HK-2 (cell line): Measurements from ENCODE around the gene EFNB1.

Experiments used
- DNase-seq: peaks from one replicate; pipeline ENCODE4 v3.0.0-alpha.2; 2018; ENCODE audit not compliant: unreplicated experiment

Gene EFNB1

DNA sequence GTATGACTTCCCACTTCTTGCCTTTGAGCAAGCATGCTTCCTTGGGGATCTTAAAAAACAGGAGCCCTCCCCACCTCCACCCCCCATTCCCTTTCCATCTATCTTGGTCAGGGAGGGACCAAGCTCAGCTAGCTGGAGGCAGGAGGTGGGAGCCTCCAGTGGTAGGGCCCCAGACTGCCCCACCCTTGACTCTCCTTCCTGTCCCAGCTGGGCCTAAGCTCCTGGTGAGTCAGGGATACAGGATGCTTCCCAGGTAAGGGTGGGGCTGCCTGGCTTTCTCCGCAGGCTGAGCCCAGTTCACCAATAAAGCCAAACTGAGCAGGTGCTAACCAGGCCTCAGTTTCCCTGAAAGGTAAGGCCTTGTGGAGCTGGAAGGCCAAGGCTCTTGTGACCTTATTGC lies 15.2 kb downstream of the EFNB1 start:
- no peak for DNase-seq

DNA sequence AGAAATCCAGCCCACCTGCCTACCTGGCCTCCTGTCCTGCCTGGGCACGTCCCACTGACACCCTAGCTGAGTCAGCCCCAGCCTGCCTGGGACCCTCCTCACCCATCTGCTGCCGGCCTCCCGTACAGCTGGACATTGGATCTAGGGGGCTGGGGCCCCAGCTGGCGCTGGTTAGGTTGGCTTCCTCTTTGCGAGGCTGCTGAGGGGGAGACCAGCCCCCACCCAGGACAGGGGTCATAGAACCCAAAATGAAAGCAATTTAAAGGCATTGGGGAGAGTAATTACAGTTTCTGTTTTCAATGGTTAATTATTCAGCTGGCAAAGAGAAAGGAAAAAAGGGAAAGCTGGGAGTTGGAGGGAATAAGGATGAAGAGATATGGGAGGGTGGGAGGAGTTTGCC lies 15.8 kb downstream of the EFNB1 start:
- DNase-seq = no peak

DNA sequence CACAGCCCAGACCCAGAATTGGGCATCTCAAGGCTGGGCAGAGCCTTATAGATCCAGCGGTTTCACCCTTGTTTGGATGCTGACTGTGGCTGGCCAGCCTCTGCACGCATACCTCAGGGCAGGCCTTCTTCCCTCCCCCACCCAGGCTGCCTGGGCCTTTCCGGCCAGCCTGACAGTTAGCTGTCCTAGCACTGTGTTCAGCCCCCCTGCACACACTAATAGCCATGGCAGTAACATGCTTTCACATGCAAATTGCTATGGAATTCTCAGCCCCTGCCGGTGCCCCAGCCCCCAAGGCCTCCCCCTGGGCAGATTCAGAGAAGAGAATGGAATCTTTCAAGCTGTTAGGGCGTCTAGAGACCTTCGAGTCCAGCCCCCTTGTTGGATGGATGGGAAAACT lies 17.7 kb downstream of the EFNB1 start:
- no peak for DNase-seq

DNA sequence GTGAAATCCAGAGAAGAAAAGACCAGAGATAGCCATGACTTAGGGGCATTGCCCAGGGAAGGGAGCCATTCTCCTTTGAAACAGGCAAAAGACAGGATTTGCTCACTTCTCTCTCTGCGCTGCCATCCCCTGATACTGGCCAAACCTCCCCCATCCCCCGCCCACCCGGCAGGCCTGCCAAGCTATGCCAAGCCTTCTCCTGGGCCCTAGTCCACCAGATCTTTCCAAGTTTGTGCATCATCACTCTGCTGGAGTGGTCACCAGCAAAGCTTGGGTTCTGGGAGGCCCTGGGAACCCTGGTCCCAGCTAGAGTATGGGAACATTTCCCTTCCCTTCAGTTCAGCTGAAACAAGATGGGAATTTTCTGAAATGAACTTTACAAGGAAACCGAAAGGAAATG lies 18.4 kb downstream of the EFNB1 start:
- DNase-seq = no peak

DNA sequence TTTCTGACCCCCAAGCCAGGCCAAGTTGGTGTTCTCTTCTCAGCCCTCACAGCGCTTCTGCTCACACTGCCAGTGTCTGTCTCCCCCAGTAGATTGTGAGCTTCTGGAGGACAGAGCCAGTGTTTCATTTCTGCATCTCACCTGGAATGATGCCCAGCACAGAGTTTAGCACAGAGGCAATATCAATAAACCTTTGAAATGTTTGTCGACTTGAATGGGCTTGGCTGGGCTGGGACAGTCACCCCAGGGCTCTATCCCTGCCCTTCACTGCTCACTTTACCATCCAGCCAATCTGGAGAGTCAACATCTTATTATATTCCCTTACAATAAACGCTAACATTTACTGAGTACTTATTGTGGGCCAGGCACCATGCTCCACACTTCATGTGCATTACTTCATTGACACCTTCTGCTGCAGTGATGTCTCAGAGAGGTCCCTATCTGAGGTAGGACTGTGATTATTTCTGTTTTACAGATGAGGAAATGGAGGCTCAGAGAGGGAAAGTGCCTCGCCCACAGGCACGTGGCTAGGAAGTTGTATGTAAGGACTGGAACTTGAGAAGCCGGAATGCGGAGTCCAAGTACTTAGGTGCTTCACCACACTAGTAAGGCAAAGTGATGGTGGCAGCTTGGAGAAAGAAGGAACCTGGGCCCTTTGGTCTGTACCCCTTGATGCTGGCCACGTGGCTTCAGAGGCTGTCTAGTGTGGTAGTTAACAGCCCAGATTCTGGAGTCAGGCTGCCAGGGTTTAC lies 19.5 kb downstream of the EFNB1 start:
- DNase-seq = no peak

DNA sequence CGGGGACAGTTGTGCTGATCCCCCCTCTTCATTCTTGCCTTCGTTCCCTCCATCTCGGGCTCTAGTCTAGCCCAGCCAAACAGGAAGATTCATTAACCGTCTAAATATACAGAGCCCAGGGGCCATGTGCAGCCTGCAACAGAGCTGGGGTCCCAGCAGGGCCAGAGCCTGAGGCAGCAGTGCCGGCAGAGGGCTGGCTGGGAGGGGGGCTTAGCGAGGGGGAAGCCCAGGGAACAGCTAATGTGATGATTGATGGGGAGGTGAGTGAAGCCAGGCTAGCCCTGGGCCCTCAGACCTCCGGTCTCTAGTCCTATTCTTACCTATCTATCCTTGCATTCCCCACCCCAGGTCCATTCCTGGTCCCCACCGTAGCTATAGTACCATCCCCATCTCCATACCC lies 22.3 kb downstream of the EFNB1 start:
- DNase-seq = no peak

DNA sequence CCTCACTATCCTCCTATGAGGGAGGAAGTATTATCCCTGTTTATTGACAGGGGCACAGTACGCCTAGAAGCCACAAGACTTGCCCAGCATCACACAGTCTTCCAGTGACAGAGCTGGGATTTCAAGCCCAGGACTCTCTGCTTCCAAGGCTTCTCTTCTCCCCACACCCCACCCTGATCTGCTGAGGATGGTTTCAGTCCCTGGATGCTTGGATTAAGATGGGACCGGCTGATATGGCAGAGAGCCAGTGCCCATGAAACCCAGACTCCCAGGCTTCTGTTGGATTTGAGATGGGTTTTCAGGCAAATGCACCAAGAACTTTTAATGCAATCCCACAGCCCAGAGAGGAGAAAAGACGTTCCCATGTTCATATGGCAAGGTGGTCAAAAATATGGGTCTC lies 23.2 kb downstream of the EFNB1 start:
- no peak for DNase-seq

DNA sequence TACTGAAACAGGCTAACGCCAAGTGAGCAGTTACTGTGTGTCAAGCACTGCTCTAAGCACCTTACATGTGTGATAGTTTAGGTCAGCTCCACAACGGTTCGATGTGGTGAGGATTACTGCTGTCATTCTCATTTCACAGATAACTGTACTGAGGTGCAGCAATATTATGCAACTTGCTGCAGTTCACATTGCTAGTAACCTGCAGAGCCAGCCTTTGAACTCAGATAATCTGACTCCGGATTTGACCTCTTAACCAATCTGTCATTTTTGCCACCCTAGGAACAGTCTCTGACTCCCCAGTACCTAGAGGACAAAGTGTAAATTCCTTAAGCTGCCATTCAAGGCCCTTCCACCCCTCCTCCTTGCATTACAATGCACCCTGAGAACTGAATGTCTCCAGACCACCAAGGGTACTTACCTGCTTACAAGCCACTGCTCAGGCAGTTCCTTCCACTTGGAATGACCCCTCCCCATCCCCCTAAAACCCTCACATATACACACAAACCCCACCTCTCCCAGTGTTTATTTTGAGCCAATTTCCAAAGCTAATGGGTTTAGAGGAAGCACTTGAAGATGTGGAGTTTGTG lies 24.9 kb downstream of the EFNB1 start:
- no peak for DNase-seq

DNA sequence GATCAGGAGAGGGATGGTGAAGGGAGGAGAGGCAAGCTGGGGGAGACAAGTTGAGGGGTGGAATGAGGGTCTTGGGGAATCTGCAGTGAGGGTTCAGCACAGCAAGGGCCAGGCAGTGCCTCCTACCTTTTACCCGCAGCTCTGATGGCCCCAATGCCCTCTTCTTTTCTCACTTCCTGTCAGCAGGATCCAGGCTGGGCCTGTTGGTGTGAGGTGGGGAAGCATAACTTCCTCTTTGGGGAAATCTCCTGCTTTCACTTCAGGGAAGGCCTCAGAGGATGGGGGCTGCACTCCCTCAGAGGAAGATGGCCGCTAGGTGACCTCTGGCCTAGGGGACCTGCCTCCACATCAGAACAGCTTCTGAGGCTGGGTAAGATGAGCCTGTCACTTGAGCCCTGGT lies 36.5 kb downstream of the EFNB1 start:
- DNase-seq = no peak

DNA sequence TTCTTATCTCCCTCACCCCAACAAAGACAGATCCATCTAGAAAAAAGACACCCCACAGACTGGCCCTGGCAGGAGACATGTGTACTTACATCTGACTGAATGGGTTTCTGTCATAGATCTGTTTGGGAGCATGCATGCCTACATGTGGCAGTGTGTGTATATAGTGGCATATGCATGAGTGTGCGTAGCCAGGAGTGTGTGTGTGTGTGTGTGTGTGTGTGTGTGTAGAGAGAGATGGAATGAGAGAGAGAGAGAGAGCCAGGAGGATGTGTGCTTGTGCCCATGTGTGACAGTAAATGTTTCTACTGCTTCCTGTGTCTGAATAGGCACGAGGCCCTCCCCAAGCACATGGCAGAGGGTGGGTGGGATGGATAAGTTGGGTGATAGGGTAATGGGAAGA lies 37.1 kb downstream of the EFNB1 start:
- DNase-seq = no peak

DNA sequence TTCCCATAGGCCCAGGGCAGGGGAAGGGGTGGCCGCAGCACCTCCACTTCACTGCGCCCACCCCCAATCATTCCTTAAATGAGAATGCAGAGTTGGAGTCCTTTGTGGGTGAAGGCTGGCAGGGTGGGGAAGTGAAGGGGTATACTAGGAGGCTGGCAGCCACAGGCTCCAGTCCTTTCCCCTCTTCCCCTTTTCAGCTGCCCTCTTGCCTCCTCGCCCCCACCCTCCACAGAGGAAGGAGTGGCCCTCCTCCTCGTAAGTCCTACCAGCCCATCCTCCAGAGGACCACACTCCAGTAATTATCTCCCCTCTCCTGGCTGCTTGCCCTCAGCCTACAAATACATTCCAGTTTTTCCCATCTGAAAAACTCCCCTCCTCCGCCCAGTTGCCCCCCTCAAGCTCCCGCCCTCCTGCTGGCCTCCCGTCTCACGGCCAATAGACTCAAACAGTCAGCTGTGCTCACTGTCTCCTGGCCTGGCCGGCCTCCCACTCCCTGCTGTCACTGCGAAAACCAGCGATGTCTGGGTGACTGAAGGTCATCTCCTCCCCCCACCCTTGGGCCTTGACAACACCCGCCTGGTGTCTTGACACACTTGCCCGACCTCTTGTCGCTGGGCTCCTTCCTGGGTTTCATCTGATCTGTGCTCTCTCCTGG lies 38.8 kb downstream of the EFNB1 start:
- no peak for DNase-seq

DNA sequence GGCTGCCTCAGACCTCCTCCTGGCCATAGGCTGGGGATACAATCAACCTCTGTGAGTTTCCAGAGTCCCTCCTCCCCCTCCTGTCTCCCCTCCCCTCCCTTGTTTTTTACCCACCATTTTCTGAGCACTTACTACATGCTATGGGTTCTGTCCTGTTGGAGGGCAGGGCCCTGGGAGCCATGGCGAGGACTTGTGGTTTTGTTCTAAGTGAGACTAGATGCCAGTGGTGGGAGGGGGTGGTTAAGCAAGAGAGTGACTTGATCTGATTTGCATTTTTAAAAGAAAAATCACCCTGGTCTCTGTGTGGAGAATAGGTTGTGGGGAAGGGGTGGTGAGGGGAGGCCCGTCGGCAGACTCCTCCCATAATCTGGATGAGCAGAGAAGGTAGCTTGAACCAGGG lies 39.5 kb downstream of the EFNB1 start:
- DNase-seq = no peak

DNA sequence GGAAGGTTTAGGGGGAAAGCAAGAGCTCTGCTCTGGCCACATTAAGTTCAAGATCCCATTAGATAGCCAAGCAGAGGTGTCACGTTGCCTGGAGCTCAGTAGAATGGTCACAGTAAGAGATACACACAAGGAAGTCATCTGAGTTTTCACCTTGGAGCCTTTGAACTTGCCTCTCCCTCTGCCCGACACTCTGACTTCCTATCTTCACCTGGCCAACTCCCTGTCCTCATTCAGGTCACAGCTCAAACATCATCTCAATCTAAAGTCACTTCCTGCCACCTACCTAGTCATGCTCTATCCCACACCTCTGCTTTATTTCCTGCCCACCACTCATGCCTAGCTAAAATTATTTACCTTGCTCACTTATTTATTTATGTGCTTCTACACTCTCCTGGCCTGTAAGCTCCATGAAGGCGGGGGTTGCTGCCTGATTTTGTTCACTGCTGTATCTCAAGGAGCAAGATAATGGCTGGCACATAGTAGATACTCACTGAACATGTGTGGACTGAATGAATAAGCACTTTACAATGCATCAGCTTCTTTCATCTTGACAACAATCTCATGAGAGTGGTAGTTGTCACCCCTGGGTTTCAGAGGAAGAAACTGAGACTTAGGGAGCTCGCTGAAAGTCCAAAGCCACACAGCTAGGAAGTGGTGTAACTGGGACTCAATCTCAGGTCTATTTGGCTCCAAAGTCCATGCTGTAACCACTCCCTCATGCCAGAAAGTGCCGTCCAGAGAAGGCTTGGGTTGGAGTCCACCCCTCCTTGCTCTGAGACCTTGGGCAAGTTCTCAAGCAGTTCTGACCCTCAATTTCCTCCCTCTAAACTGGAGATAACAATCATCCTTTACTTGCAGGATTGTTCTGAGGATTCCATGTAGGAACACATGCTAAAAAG lies 40.3 kb downstream of the EFNB1 start:
- no peak for DNase-seq

DNA sequence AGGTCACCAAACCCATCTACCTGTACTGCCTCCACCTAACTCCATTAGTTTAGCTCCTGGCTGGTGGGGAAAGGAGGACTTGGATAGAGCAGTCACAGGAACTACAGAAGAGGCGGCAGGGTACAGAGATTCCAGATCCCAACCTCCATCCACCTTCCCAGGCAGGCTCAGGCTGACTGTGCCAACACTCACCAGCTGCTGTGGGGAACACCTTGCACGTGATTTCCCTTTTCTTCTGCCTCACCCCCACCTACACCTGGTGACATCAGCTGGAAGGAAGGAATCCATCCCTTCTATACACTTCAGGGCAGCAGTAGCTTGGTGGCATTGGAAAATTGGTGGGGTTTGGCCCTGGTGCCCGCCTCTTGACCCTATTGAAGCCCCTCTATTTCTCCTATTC lies 41.5 kb downstream of the EFNB1 start:
- DNase-seq = no peak

DNA sequence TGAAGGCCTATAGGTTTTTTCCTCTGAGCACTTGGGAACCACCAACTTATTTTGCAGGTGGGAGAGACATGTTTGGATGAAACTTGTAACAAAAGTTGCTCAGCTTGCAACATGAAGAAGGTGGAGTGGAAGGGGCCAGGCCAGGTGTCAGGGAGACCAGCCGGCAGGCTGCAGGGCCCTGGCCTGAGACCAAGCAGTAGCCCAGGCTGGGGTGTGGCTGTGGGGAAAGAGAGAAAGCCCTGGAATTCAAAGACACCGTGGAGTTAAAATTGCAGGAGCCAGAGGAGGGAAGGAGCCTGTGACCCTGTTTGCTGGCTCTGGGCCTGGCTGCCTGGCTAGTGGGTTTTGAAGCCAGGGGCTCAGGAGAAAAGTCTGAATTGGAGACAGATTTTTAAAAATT lies 43.4 kb downstream of the EFNB1 start:
- DNase-seq = no peak

DNA sequence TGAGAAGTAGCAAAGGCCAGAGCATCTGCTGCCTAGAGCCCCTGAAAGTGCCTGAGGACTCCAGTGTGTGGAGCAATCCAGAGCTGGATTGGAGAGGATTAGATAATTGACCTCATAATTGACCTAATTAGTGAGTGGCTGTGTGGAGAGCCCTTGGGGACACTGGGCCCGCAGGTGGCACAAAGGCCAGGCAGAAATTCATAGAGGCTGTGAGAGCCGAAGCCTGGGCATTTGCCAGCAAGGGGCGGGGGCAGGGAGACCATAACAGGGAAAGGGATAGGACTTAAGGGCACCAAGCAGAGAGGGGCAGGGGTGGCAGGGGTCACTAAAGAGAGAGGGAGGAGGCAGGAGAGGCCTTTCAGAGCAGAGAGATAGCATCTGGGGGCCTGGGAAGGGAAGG lies 45.3 kb downstream of the EFNB1 start:
- no peak for DNase-seq

DNA sequence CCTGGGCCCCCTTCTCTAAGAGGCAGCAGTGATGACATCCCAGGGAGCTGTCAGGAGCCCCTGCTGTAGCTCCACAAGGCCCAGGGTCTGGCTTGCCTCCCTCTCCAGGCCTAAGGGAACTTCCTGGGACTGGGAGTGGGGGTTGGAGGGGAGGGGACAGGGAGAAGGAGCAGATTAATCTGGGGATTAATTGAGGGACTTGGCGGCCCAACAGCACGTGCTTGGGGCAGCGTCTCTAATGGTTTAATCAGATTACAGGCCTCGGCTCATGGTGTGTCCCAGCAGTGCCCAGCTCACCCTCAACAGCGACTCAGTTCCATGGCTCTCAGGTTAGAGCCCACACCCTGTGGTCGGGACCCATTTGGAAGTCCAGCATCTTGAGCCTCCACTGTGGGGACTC lies 47.9 kb downstream of the EFNB1 start:
- no peak for DNase-seq

DNA sequence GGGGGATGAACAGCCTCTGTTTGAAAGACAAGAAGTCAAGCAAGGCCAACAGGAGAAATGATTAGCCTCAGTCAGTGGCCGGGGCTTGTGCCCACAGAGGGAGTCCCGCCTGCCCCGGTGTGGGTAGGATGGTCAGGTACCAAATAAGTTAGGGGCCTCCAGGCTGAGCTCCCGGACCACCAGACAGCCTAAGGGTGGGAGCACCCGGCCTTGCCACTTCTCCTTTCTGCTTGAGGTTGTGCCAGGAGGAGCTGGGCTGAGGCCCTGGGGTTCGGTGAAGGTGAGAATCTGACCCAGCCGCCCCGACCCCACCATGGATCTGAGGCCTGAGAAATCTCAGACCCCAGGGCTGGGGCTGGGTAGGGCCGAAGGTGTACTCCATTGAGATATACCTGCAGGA lies 48.8 kb downstream of the EFNB1 start:
- no peak for DNase-seq

DNA sequence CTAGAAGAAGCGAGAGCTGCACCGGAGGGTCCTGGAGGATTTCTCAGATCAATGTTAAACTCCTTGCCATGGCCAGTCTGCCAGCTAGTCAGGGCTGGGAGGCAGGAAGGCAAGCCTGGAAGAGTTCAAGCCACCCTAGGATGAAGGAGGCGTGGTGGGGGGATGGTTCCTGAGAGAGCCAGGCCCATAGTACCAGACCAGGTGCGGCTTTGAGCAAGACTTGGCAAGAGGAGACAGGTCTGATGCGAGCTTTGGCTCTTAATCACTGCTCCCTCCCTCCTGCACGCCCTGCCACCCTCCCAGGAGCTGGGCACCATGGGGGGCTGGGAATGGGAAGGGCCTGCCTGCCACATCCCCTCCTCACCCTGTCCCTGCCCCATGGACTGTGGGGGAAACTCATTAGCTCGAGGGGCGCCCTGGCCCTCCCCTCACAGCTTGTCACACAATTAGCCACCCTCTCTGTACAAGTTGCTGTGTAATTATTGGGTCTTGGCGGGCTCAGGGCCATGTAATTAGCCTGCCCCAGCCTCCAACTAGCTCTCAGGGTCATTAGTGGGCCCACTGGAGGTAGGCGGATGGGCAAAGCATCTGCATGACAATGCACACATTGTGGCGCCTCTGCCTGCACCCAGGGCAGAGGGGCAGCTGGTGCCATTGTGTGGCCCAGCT lies 50.3 kb downstream of the EFNB1 start:
- DNase-seq = no peak

DNA sequence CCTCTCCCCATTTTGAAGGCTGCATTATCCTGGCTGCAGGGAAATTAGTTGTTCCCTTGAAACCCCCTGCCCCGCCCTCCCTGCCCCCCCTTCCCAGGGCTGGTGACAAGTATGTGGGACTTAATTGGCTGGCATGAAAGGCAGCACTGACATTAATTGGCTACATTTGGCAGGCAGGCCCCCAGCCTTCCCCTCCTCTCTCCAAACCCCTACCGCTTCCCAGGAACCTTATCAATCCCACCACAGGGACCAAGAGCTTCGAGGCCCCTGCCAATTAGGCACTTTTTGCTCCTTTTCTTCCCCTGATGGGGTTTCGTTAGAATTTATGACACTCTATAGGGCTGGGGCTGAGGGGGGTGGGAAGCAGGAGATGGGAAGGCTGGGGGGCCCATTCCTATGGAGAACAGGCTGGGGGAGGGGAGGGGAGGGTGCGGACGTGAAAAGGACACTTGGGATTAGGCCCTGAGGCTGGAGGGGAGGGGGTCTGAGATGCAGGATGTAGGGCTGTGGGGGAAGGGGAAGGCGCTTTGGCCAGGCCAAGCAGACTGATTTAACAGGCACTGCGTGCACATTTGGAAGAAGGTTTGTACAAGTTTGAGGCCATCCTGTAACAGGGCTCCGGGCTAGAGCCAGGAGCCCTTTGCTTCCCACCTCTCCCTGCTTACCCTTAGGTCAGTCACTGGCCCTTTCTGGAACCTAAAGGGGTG lies 52.2 kb downstream of the EFNB1 start:
- no peak for DNase-seq

DNA sequence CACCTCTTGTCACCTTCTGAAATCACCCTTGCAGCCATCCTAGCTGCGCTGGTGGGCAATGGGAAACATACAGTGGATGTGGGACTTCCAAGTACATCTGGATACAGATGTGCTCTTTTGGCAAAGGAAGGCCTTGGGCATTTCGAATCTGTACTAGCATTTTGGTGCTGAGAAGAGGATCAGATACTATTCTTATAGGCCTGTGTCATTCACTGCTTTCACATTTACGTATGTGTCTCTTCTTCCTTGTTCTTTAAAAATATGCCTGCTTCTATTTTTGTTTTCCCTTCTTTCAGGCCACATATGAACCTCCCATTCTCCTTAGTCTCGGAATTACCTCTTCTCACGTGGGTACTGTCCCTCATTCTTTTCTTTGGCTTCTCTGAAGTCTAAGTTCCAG lies 53.1 kb downstream of the EFNB1 start:
- DNase-seq = no peak
